GM23338 (cell line): ENCODE results near the gene SMIM44. TPM values are rescaled to one million over a fixed set of nuclear protein-coding genes. Genes with fewer than 3 reads are reported as not detected.

Experiments used
- polyA plus RNA-seq: library from polyadenylated mRNA; unstranded; fragments of >200 nt; fragmentation: Nextera tagmentation; extraction: Ambion mirVana; gene quantifications from 2 replicates; pipeline ENCODE4 v1.2.1, GENCODE V29; 2016
- small RNA-seq: library from RNA; depleted of rRNA; stranded (forward); fragments of <200 nt; gene quantifications from one replicate; pipeline ENCODE3, GENCODE V24; 2014; ENCODE audit warnings: low replicate concordance
- total RNA-seq: library from RNA; depleted of rRNA; stranded (reverse); fragments of >200 nt; shearing (Covaris generic); gene quantifications from 2 replicates; pipeline ENCODE4 v1.2.3, GENCODE V29; 2014; rRNA removed

The SMIM44 gene
- total and polyA plus RNA-seq, 2 experiments from 2014 or later = not detected

Small RNAs within 50 kb of the gene (small RNA-seq; reads per million reads assigned to genes)
- not detected for gene RF00212

Other genes starting within 250 kb of the SMIM44 start
- 0.58 and 1.3 TPM in 2 replicates for gene NFIC, start 116.9 kb downstream of the SMIM44 start, total RNA-seq
- gene NFIC, start 116.9 kb downstream of the SMIM44 start, polyA plus RNA-seq = 5.3 and 8.2 TPM in 2 replicates
- gene SMIM24, start 2.9 kb downstream of the SMIM44 start, total RNA-seq = 4.7 and 5.0 TPM in 2 replicates
- 19.0 and 21.5 TPM in 2 replicates for gene SMIM24, start 2.9 kb downstream of the SMIM44 start, polyA plus RNA-seq
- gene DOHH, start 17.2 kb upstream of the SMIM44 start, total RNA-seq = 34.1 and 34.7 TPM in 2 replicates
- gene DOHH, start 17.2 kb upstream of the SMIM44 start, polyA plus RNA-seq = 19.0 TPM in 2 replicates
- gene FZR1, start 22.9 kb upstream of the SMIM44 start, total RNA-seq = 38.4 and 39.2 TPM in 2 replicates
- gene FZR1, start 22.9 kb upstream of the SMIM44 start, polyA plus RNA-seq = 12.9 and 16.1 TPM in 2 replicates
- not detected in 2 replicates for gene TEKTIP1, start 55.7 kb upstream of the SMIM44 start, total RNA-seq
- 0.50 TPM in 1 of 2 replicates, not detected in the other for gene TEKTIP1, start 55.7 kb upstream of the SMIM44 start, polyA plus RNA-seq
- 75.5 and 91.1 TPM in 2 replicates for gene MFSD12, start 74.1 kb upstream of the SMIM44 start, total RNA-seq
- gene MFSD12, start 74.1 kb upstream of the SMIM44 start, polyA plus RNA-seq = 35.3 and 36.1 TPM in 2 replicates
- gene HMG20B, start 89.5 kb upstream of the SMIM44 start, total RNA-seq = 107 and 130 TPM in 2 replicates
- 74.1 and 77.8 TPM in 2 replicates for gene HMG20B, start 89.5 kb upstream of the SMIM44 start, polyA plus RNA-seq
- 0.59 and 1.6 TPM in 2 replicates for gene GIPC3, start 102.0 kb upstream of the SMIM44 start, total RNA-seq
- gene GIPC3, start 102.0 kb upstream of the SMIM44 start, polyA plus RNA-seq = 0.26 and 0.48 TPM in 2 replicates
- gene TBXA2R, start 123.4 kb upstream of the SMIM44 start, total RNA-seq = 0.73 and 0.82 TPM in 2 replicates
- gene TBXA2R, start 123.4 kb upstream of the SMIM44 start, polyA plus RNA-seq = 0.42 and 0.47 TPM in 2 replicates
- 47.4 and 47.7 TPM in 2 replicates for gene CACTIN, start 143.3 kb upstream of the SMIM44 start, total RNA-seq
- 14.3 and 16.9 TPM in 2 replicates for gene CACTIN, start 143.3 kb upstream of the SMIM44 start, polyA plus RNA-seq
- gene PIP5K1C, start 217.0 kb upstream of the SMIM44 start, total RNA-seq = 35.2 and 46.7 TPM in 2 replicates
- gene PIP5K1C, start 217.0 kb upstream of the SMIM44 start, polyA plus RNA-seq = 11.8 and 13.5 TPM in 2 replicates
- gene TJP3, start 224.9 kb upstream of the SMIM44 start, total RNA-seq = 19.8 and 23.9 TPM in 2 replicates
- gene TJP3, start 224.9 kb upstream of the SMIM44 start, polyA plus RNA-seq = 14.1 and 18.2 TPM in 2 replicates